HEK293T (cell line): ENCODE results near the gene RNF144A.

Experiments
- BHLHE40 ChIP-seq: fragments of 450-650 bp; IDR thresholded peaks from 2 replicates; pipeline ENCODE4 v1.6.1; 2016; ENCODE audit warnings: mild to moderate bottlenecking, moderate library complexity, borderline replicate concordance
- FOXA1 ChIP-seq: fragments of 450-650 bp; IDR thresholded peaks from 2 replicates; pipeline ENCODE4 v1.6.1; 2016; ENCODE audit warnings: mild to moderate bottlenecking
- FOXK2 ChIP-seq: fragments of 450-650 bp; IDR thresholded peaks from 2 replicates; pipeline ENCODE4 v1.6.1; 2016; ENCODE audit warnings: mild to moderate bottlenecking
- FOXM1 ChIP-seq: fragments of 450-650 bp; IDR thresholded peaks from 2 replicates; pipeline ENCODE4 v1.6.1; 2017; ENCODE audit warnings: mild to moderate bottlenecking, borderline replicate concordance
- SP1 ChIP-seq: fragments of 450-650 bp; IDR thresholded peaks from 2 replicates; pipeline ENCODE4 v1.6.1; 2017
- TARDBP ChIP-seq: fragments of 450-650 bp; IDR thresholded peaks from 2 replicates; pipeline ENCODE4 v1.6.1; 2016

GRCh38 chr2:6924101-6924923 is 7.1 kb downstream of the RNF144A start:
- TF ChIP-seq TARDBP, result no peak
- TF ChIP-seq BHLHE40, result no peak
- no peak for TF ChIP-seq FOXA1
- TF ChIP-seq SP1, result no peak
- no peak for TF ChIP-seq FOXK2
- TF ChIP-seq FOXM1, result no peak
